MG63 (cell line): Measurements from ENCODE around the gene SH3BP4. TPM values are rescaled to one million over a fixed set of nuclear protein-coding genes. Genes with fewer than 3 reads are reported as not detected.

Experiments used
- DNase-seq: peaks from one replicate; pipeline ENCODE4 v3.0.0-alpha.2; 2020
- H3K27me3 ChIP-seq: fragments of 250-450 bp; sonication (Bioruptor Pico); 2 replicates; pipeline ENCODE4 v1.5.1; 2020; ENCODE audit warnings: mild to moderate bottlenecking, moderate library complexity
- H3K36me3 ChIP-seq: fragments of 250-450 bp; sonication (Bioruptor Pico); 2 replicates; pipeline ENCODE4 v1.5.1; 2020; ENCODE audit warnings: mild to moderate bottlenecking, moderate library complexity
- H3K4me3 ChIP-seq: fragments of 250-450 bp; sonication (Bioruptor Pico); 2 replicates; pipeline ENCODE4 v1.5.1; 2020; ENCODE audit warnings: mild to moderate bottlenecking, moderate library complexity
- H3K9me3 ChIP-seq: fragments of 250-450 bp; sonication (Bioruptor Pico); 2 replicates; pipeline ENCODE4 v1.5.1; 2020; ENCODE audit warnings: mild to moderate bottlenecking, moderate library complexity
- total RNA-seq: library from RNA; depleted of rRNA; stranded (reverse); fragments of >200 nt; shearing (Covaris generic); gene quantifications from 2 replicates; pipeline ENCODE4 v1.2.3, GENCODE V29; 2014; ENCODE audit warnings: low replicate concordance

SH3BP4 gene
- total RNA-seq, 1 experiment from 2014 or later = 34.2 TPM

- Histone ChIP-seq H3K27me3 (no peaks in the 10 kb centered on the region), H3K9me3 (no peaks in the 10 kb centered on the region), H3K36me3 (peaks cover 63% of the 10 kb centered on the region), H3K4me3 (no peak overlapping the region)
- DNase-seq = no peak
Observed at GRCh38 chr2:234997389-234997788, 45.6 kb downstream of the SH3BP4 start.

GRCh38 chr2:234998404-234999211 is 46.8 kb downstream of the SH3BP4 start:
- no peaks in the 10 kb centered on the region for H3K27me3 ChIP-seq
- H3K4me3 ChIP-seq = no peak overlapping the region
- no peak for DNase-seq
- H3K36me3 ChIP-seq = peaks cover 74% of the 10 kb centered on the region
- H3K9me3 ChIP-seq = no peaks in the 10 kb centered on the region

- peaks cover 72% of the 10 kb centered on the region for H3K36me3 ChIP-seq
Observed at GRCh38 chr2:234999740-235000425, 48.1 kb downstream of the SH3BP4 start.

GRCh38 chr2:235000426-235001236 is 48.8 kb downstream of the SH3BP4 start:
- Histone ChIP-seq H3K27me3 (no peaks in the 10 kb centered on the region), H3K9me3 (no peaks in the 10 kb centered on the region), H3K36me3 (peaks cover 67% of the 10 kb centered on the region), H3K4me3 (no peak overlapping the region)
- no peak for DNase-seq

More at GRCh38 chr2:234999740-235000425, 48.1 kb downstream of the SH3BP4 start:
- DNase-seq = no peak
- Histone ChIP-seq H3K4me3 (no peak overlapping the region), H3K9me3 (no peaks in the 10 kb centered on the region), H3K27me3 (no peaks in the 10 kb centered on the region)

- H3K4me3 ChIP-seq = no peak overlapping the region
- no peak for DNase-seq
- peaks cover 62% of the 10 kb centered on the region for H3K36me3 ChIP-seq
- no peaks in the 10 kb centered on the region for H3K27me3 ChIP-seq
- H3K9me3 ChIP-seq = no peaks in the 10 kb centered on the region
Observed at GRCh38 chr2:235001237-235002133, 49.7 kb downstream of the SH3BP4 start.

- H3K36me3 ChIP-seq = peaks cover 56% of the 10 kb centered on the region
- H3K4me3 ChIP-seq = no peak overlapping the region
- no peaks in the 10 kb centered on the region for H3K27me3 ChIP-seq
- H3K9me3 ChIP-seq = no peaks in the 10 kb centered on the region
- DNase-seq = no peak
Observed at GRCh38 chr2:235002198-235003095, 50.6 kb downstream of the SH3BP4 start.

GRCh38 chr2:235003096-235003775 is 51.4 kb downstream of the SH3BP4 start:
- Histone ChIP-seq H3K9me3 (no peaks in the 10 kb centered on the region), H3K36me3 (peaks cover 52% of the 10 kb centered on the region), H3K27me3 (no peaks in the 10 kb centered on the region), H3K4me3 (no peak overlapping the region)
- no peak for DNase-seq

GRCh38 chr2:235004329-235004903 is 52.6 kb downstream of the SH3BP4 start:
- Histone ChIP-seq H3K27me3 (no peaks in the 10 kb centered on the region), H3K9me3 (no peaks in the 10 kb centered on the region), H3K36me3 (peaks cover 53% of the 10 kb centered on the region), H3K4me3 (no peak overlapping the region)
- no peak for DNase-seq

GRCh38 chr2:235005023-235005422 is 53.2 kb downstream of the SH3BP4 start:
- Histone ChIP-seq H3K4me3 (no peak overlapping the region), H3K27me3 (no peaks in the 10 kb centered on the region), H3K9me3 (no peaks in the 10 kb centered on the region), H3K36me3 (peaks cover 47% of the 10 kb centered on the region)
- no peak for DNase-seq

GRCh38 chr2:235005603-235006259 is 53.9 kb downstream of the SH3BP4 start:
- Histone ChIP-seq H3K27me3 (no peaks in the 10 kb centered on the region), H3K9me3 (no peaks in the 10 kb centered on the region), H3K36me3 (peaks cover 45% of the 10 kb centered on the region), H3K4me3 (no peak overlapping the region)
- DNase-seq = no peak

- DNase-seq = no peak
- no peak overlapping the region for H3K4me3 ChIP-seq
- peaks cover 46% of the 10 kb centered on the region for H3K36me3 ChIP-seq
- H3K9me3 ChIP-seq = no peaks in the 10 kb centered on the region
- no peaks in the 10 kb centered on the region for H3K27me3 ChIP-seq
Observed at GRCh38 chr2:235006461-235006860, 54.6 kb downstream of the SH3BP4 start.

- DNase-seq = no peak
- H3K4me3 ChIP-seq = no peak overlapping the region
- no peaks in the 10 kb centered on the region for H3K27me3 ChIP-seq
- no peaks in the 10 kb centered on the region for H3K9me3 ChIP-seq
- peaks cover 44% of the 10 kb centered on the region for H3K36me3 ChIP-seq
Observed at GRCh38 chr2:235006986-235007385, 55.2 kb downstream of the SH3BP4 start.

GRCh38 chr2:235007664-235008457 is 56.0 kb downstream of the SH3BP4 start:
- peaks cover 36% of the 10 kb centered on the region for H3K36me3 ChIP-seq
- H3K27me3 ChIP-seq = no peaks in the 10 kb centered on the region
- no peak overlapping the region for H3K4me3 ChIP-seq
- no peaks in the 10 kb centered on the region for H3K9me3 ChIP-seq
- no peak for DNase-seq
